Choroid plexus epithelial cell (primary cell): ENCODE measurements around the gene FZD4.
"Not testable (repeated sequence)": the region's sequence is repeated elsewhere in the genome, so short reads cannot be mapped to it uniquely, and the experiment has no call there.

Source experiments
- DNase-seq: peaks from one replicate; pipeline ENCODE4 v3.0.0-alpha.2; 2010; ENCODE audit warnings: low read depth
- H3K4me3 ChIP-seq: 2 replicates; pipeline ENCODE4 v1.5.1; 2011; ENCODE audit warnings: low read depth, mild to moderate bottlenecking, control low read depth, low read length, moderate library complexity
- CTCF ChIP-seq: conservative IDR thresholded peaks from 2 replicates; pipeline ENCODE4 v1.5.1; 2011; ENCODE audit warnings: low read depth, mild to moderate bottlenecking, control low read depth, inconsistent platforms, low read length, moderate library complexity

FZD4 gene

GRCh38 chr11:86916330-86916729 lies 38.9 kb downstream of the FZD4 start:
- peak; percentile 80 for DNase-seq
- TF ChIP-seq CTCF, result no peak
- H3K4me3 ChIP-seq, result no peak overlapping the region

GRCh38 chr11:86915850-86916249 lies 39.3 kb downstream of the FZD4 start:
- not testable (repeated sequence) for H3K4me3 ChIP-seq, DNase-seq

GRCh38 chr11:86914865-86915519 lies 40.2 kb downstream of the FZD4 start:
- DNase-seq, result no peak
- TF ChIP-seq CTCF, result no peak

GRCh38 chr11:86912238-86912637 lies 43.0 kb downstream of the FZD4 start:
- DNase-seq, result no peak
- no peak for TF ChIP-seq CTCF

More at GRCh38 chr11:86914865-86915519, 40.2 kb downstream of the FZD4 start:
- no peak overlapping the region for H3K4me3 ChIP-seq

GRCh38 chr11:86910592-86910991 lies 44.6 kb downstream of the FZD4 start:
- TF ChIP-seq CTCF, result no peak
- DNase-seq, result no peak
- H3K4me3 ChIP-seq, result no peak overlapping the region

More at GRCh38 chr11:86912238-86912637, 43.0 kb downstream of the FZD4 start:
- H3K4me3 ChIP-seq, result no peak overlapping the region

GRCh38 chr11:86906198-86906597 lies 49.0 kb downstream of the FZD4 start:
- no peak for DNase-seq
- H3K4me3 ChIP-seq, result no peak overlapping the region
- TF ChIP-seq CTCF, result no peak

- TF ChIP-seq CTCF, result no peak
- DNase-seq, result no peak
- no peak overlapping the region for H3K4me3 ChIP-seq
Observed at GRCh38 chr11:86905252-86905651, 49.9 kb downstream of the FZD4 start.
